Measurements from ENCODE around the gene GFPT1.
"Not testable (repeated sequence)": the region's sequence is repeated elsewhere in the genome, so short reads cannot be mapped to it uniquely, and the experiment has no call there.

Gene GFPT1

DNA sequence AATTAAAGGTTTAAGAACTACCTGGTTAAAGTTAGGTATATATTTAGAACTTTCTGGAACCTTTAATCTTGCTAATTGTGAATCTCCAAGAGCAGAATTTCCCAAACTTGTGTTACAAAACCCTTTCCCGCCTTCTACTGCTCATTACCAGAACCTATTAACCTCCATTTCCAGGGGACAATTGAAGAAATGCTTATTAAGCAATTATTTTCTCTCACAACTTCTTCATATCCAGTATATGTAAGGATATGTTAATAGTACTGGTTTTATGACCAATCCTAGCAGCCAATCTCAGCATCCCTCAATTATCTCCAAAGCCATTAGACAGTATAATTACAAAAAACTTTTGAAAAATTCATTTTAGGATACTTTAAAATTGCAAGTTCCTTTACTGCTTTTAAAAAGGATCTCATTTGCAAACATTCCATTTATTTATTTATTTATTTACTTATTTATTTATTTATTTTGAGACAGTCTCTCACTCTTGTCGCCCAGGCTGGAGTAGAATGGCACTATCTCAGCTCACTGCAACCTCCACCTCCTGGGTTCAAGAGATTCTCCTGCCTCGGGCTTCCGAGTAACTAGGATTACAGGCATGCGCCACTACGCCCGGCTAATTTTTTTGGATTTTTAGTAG is 3.7 kb downstream of the GFPT1 start:
- DNase-seq (ENCODE audit: low read depth), result no peak

GRCh38 chr2:69382547-69382946 is 4.5 kb downstream of the GFPT1 start:
- DNase-seq (ENCODE audit: low read depth), result no peak

GRCh38 chr2:69381337-69381737 is 5.7 kb downstream of the GFPT1 start:
- no peak for DNase-seq (ENCODE audit: low read depth)

GRCh38 chr2:69380072-69380917 is 6.7 kb downstream of the GFPT1 start:
- no peak for DNase-seq (ENCODE audit: low read depth)

DNA sequence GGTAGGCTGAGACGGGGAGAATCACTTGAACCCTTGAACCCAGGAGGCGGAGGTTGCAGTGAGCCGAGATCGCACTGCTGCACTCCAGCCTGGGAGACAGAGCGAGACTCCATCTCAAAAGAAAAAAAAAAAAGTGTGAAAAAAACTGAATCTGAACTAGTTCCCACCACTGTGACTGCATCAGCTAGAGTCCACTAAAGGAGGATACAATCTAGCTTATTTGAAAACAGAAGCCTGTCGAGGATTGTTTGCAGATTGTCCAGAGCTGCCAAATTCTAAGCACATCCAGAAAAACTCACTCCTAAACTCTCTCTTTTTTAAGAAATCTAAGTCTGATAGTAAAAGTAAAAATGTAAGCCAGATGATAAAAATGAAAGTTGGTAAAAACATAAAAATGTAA is 10.6 kb downstream of the GFPT1 start:
- DNase-seq (ENCODE audit: low read depth), result no peak

DNA sequence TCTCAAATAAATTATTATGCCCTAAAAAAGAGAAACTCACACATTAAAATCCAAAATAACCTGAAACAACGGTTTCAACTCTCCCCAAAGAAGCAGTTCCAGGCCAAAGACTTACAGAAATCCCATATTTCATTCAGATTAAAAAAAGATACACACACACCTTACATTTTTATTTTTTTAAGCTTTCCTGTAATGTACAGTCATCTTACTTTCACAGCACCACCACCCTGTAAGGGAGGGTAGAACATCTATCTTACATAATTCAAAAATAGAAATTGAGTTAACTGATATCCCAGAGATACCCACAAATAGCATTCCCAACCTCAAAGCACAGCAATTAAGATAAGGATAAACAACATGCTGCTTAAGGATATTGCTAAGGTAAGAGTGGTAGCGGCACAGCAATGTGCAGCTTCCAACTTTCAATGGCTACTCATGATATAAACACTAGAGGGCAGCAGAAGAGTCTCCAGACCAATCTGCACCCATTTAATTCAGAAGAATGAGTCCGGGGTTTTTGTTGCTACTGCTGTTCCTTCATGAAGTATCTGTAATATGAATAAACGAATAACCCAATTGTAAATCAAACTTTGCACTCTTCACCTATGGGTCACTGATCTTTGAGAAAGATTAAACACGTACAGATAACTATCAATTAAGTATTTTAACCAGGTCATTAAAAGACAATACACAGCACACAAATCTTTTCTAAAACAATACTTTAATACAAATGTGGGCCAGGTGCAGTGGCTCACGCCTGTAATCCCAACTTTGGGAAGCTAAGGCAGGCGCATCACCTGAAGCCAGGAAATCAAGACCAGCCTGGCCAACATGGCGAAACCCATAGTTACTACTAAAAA is 11.3 kb downstream of the GFPT1 start:
- DNase-seq (ENCODE audit: low read depth), result no peak

GRCh38 chr2:69372767-69373166 is 14.3 kb downstream of the GFPT1 start:
- no peak for DNase-seq (ENCODE audit: low read depth)

GRCh38 chr2:69369802-69370201 is 17.2 kb downstream of the GFPT1 start:
- DNase-seq (ENCODE audit: low read depth), result no peak

DNA sequence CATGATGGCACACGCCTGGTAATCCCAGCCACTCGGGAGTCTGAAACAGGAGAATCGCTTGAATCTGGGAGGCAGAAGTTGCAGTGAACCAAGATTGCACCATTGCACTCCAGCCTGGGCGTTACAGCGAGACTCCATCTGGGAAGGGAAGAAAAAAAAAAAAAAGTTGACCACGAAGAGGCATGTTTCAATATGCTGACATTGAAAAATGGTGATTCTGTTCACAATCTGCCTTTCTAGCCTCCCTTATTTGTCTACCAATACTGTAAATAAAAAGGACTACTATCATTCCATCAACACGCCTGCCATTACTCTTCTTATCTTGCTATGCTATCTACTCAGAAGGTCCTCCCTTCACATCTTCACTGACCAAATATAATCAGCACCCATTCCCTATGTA is 18.4 kb downstream of the GFPT1 start:
- DNase-seq (ENCODE audit: low read depth), result no peak

DNA sequence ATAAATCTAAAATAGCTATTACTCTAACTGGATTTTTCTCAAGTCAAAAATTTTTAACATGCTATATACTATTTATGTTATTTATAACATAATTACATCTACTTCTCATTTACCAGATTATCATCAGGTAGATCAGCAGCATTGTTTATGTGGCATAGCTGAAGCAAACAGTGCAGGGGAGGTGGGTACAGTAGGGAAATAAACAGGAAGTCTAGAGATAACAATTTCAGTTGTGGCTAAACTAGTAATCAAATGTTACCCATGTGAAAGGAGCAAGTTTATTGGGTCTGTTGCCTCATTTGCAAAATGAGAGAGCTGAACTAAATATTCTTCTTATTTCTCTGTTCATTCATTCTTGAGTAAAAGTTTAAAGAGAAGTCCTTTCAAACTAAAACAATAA is 27.7 kb downstream of the GFPT1 start:
- no peak for DNase-seq (ENCODE audit: low read depth)

GRCh38 chr2:69358914-69359313 is 28.1 kb downstream of the GFPT1 start:
- no peak for DNase-seq (ENCODE audit: low read depth)

DNA sequence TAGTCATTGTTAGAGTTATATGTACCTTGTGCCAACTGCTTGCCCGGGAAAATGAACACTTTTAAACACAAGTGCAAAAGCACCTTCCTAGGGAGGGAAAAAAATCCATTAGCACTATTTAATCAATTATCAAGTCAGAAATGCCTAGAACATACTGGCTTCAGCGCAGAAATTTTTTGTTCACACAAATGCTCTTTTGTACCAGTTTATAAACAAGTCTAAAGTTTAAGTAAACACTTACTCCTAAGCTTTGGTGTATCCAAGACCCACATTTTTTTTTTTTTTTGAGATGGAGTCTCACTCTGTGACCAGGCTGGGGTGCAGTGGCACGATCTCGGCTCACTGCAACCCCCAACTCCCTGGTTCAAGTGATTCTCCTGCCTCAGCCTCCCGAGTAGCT is 30.6 kb downstream of the GFPT1 start:
- DNase-seq (ENCODE audit: low read depth), result no peak

DNA sequence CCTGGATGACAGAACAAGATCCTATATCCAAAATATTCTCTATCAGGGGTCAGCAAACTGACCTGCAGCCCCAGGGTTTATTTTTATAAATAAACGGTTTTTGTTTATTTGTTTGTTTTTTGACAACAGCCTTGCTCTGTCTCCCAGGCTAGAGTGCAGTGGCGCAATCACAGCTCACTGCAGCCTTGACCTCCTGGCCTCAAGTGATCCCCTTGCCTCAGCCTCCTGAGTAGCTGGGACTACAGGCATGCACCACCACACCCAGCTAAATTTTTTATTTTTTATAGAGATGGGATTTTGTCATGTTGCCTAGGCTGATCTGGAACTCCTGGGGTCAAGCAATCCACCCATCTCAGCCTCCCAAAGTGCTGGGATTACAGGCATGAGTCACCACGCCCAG is 32.1 kb downstream of the GFPT1 start:
- DNase-seq (ENCODE audit: low read depth), result not testable (repeated sequence)

- no peak for DNase-seq (ENCODE audit: low read depth)
Measured at GRCh38 chr2:69353360-69353759, 33.7 kb downstream of the GFPT1 start.

DNA sequence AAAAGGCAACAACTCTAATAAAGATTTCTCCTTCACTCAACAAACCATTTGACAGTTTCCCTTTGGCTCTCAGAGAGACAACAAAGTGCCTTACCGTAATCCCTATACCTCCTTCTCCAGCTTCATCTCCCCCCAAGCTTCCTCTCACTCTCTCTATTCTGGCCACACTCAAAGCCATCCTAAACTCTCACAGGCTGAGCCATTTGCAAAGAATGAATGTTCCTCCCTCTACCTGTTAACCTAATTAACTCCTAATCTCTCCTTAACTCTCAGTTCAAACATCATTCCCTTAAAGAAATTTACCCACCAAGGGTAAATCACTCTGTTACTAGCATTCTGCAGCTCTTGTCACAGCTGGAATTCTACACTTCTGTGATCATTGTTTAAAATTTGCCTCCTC is 38.2 kb downstream of the GFPT1 start:
- DNase-seq (ENCODE audit: low read depth), result no peak

DNA sequence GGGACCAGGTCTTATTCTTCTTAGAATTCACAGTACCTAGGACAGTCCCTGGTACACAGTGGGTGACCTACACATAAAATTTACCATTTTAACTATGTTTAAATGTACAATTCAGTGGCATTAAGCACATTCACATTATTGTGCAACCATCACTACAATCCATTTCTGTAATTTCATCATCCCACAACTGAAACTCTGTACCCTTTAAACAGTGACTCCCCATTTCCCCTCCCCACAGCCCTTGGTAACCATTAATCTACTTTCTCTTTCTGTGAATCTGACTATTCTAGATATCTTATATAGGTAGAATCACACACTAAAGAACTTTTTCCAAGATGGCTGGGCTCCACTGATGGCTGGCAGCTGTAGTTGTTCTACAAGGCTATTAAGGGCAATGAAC is 41.6 kb downstream of the GFPT1 start:
- no peak for DNase-seq (ENCODE audit: low read depth)

DNA sequence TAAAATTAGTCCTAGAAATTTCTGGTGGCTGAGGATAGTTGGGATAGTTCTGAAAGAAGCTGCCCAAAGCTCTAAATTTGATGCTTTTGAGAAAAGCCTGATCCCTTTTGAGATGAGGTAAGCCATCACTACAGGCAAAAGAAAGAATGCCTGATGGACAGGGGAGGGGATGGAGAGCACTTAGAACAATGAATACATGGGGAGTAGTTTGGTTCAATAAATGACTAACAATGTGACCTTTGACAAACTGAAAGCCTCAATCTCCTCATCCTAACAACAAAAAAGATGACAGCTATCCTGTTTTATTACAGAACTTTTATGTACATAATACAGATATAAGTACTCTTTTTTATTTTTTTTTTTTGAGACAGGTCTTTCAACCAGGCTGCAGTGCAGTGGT is 42.7 kb downstream of the GFPT1 start:
- DNase-seq (ENCODE audit: low read depth), result no peak

DNA sequence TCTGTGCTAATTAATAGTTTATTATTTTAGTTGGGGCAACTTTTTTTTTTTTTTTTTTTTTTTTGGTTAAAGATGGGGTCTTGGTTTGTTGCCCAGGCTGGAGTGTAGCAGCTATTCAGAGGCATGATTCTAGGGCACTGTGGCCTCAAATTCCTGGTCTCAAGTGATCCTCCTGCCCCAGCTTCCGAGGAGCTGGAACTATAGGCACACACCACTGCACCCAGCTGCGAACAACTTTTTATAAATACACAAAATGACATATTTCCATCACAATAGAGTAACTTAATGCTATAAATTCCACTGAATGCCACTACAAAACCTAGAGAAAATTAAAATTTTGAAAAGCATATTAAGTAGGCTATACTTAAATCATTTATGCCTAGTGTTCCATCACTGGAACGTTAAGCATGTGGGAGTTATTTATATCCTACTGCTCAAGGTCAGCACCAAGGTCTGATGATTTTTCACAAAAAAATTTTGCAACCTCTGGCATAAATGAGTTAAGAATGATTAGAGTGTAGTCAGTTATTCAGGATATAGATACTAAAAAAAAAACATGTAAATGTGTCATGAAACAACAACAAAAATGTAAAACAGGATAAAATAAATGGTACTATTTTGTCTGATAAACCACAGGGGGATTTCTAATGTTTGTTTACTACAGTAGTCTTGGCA is 46.8 kb downstream of the GFPT1 start:
- DNase-seq (ENCODE audit: low read depth), result peak; percentile 37

DNA sequence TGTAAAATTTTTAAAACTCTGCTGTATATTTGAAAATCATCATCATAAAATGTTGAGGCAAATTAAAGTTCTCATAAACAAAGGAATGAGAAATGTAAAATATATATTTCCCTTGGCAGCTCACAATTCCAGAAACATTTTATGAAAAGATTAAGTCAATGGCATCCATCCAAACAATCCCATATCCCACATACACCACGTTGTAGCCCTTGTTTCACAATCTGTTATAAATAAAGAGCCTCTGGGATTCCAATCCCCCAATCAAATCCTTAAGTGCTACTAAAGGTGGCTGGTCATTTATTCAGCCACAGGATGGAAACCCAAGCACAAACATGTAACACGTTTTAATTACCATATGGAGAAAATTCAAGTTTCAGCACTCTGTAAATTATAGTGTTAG is 51.7 kb downstream of the GFPT1 start:
- no peak for DNase-seq (ENCODE audit: low read depth)

DNA sequence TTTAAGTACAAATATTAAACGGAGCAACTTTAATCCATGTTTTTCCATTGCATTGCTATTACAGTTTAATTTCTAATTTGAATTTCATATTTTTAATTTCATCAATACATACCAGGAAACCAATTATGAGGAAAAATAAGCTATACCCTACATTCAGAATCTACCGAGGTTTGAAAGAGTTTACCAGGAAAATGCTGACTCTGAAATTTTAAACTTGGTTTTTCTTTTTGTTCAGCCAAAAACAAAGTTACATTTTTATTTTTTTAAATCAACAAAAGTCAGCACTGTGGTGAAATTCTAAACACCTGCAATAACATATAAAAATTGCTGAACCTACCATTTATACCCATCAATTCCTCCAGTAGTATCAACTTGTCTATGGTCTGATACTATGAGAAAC is 53.7 kb downstream of the GFPT1 start:
- DNase-seq (ENCODE audit: low read depth), result no peak

GRCh38 chr2:69330781-69331180 is 56.2 kb downstream of the GFPT1 start:
- no peak for DNase-seq (ENCODE audit: low read depth)

GRCh38 chr2:69322631-69323030 is 64.4 kb downstream of the GFPT1 start:
- no peak for DNase-seq (ENCODE audit: low read depth)

Data from GM04503 (cell line).